ENCODE measurements around the gene PPP2R2C. TPM values are rescaled to one million over a fixed set of nuclear protein-coding genes. Genes with fewer than 3 reads are reported as not detected.

PPP2R2C gene
- total and polyA plus RNA-seq, 2 of the 4 experiments (the other 2 are of a cell fraction): 0.03 TPM; not detected in 1

DNA sequence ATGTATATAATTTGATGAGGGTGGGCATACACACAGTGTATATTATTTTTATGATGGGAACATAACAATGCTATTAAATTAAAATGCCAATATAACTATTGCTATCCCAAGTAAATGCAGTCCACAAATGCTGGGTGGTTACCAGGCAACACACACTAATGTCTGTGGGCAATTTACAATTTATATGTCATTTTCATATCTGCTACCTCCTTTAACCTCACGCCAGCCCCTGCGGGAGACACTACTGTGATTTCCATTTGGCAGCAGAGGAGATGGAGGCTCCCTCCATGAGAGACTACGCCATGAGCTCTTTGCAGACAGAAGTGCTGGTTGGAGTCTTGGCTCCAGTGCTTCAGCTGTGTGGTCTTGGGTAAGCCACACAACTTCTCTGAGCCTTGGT lies 87.9 kb downstream of the PPP2R2C start:
- DNase-seq (no peak), ATAC-seq (ENCODE audit: low read depth) (no peak)
- H2AFZ ChIP-seq (replicated peaks; ENCODE audit: low read length, poor library complexity): no peak overlapping the region
- H2AK5ac ChIP-seq (ENCODE audit: low read depth, low read length): no peak overlapping the region
- no peaks in the 10 kb centered on the region for H3K36me3 ChIP-seq (ENCODE audit: control insufficient read depth, insufficient read depth, low read length)
- no peak overlapping the region for H3K27ac ChIP-seq (ENCODE audit: insufficient read depth, low read length)
- H4K91ac ChIP-seq (ENCODE audit: insufficient read depth, low read depth, low read length): no peak overlapping the region
- H3K23ac ChIP-seq (ENCODE audit: low read depth, low read length): no peak overlapping the region
- no TSS peak for BruUV-seq (replicated peaks)
- CTCF ChIA-PET: interaction anchor here (0.6 kb wide), 1 partner anchor 37 kb away, joined by 7 read pairs; no protein-coding TSS in a partner anchor
- no peak overlapping the region for H2BK120ac ChIP-seq (ENCODE audit: low read depth, low read length)
- no CpG with 5 or more reads among the region's 3 CpGs for WGBS, 2 experiments (ENCODE audit: extremely low coverage in 2 of 2, insufficient read length in 1 of 2)
- no peaks in the 10 kb centered on the region for H4K20me1 ChIP-seq (ENCODE audit: insufficient read depth, low read length)
- H3K27me3 ChIP-seq (ENCODE audit: control insufficient read depth, insufficient read depth, low read length): peaks cover 31% of the 10 kb centered on the region
- no peak overlapping the region for H3K9ac ChIP-seq (ENCODE audit: low read depth, low read length)
- no peak overlapping the region for H2BK20ac ChIP-seq (ENCODE audit: low read depth, low read length)
- H3K14ac ChIP-seq (replicated peaks; ENCODE audit: low read depth, low read length): no peak overlapping the region
- intact Hi-C loops (cut with micrococcal nuclease): no loop called here
- no peak overlapping the region for H3K56ac ChIP-seq (ENCODE audit: extremely low read depth, insufficient read depth, low read length)
- no peaks in the 10 kb centered on the region for H3K9me3 ChIP-seq (ENCODE audit: control insufficient read depth, insufficient read depth, low read length)
- no peak overlapping the region for H3K4ac ChIP-seq (ENCODE audit: low read depth, low read length)
- in situ Hi-C loops (cut with MboI; ENCODE audit: low sequenced_read_pairs): no loop called here
- no peak overlapping the region for H2BK5ac ChIP-seq (ENCODE audit: low read depth, low read length, poor library complexity, severe bottlenecking)
- dilution Hi-C loops (cut with HindIII; ENCODE audit: low sequenced_read_pairs, unreplicated experiment): no loop called here
- H4K5ac ChIP-seq (ENCODE audit: low read depth, low read length): no peak overlapping the region
- no peaks in the 10 kb centered on the region for H3K9me1 ChIP-seq (ENCODE audit: insufficient read depth, low read length)
- no peak for TF ChIP-seq CEBPB (IDR thresholded peaks at IDR 0.05; ENCODE audit: low read depth, low read length)
- no peak for TF ChIP-seq RFX5 (IDR thresholded peaks at IDR 0.05; ENCODE audit: low read depth, low read length)
- TF ChIP-seq SMC3 (IDR thresholded peaks at IDR 0.05; ENCODE audit: low read depth, low read length): no peak
- no peak for TF ChIP-seq RAD21 (IDR thresholded peaks at IDR 0.05; ENCODE audit: low read length)
- no peak for TF ChIP-seq CTCF (conservative IDR thresholded peaks at IDR 0.05; ENCODE audit: low read depth, low read length)
- TF ChIP-seq MAFK (IDR thresholded peaks at IDR 0.05; ENCODE audit: low read depth, low read length): no peak
- TF ChIP-seq RCOR1 (IDR thresholded peaks at IDR 0.05; ENCODE audit: insufficient replicate concordance, low read length): no peak
- TF ChIP-seq BHLHE40 (IDR thresholded peaks at IDR 0.05; ENCODE audit: low read depth, low read length): no peak
- TF ChIP-seq ELK1 (IDR thresholded peaks at IDR 0.05; ENCODE audit: borderline replicate concordance, low read depth, low read length): no peak
- no peak for TF ChIP-seq MAZ (IDR thresholded peaks at IDR 0.05; ENCODE audit: borderline replicate concordance, low read depth, low read length)
- no peak overlapping the region for H3K4me3 ChIP-seq (ENCODE audit: insufficient read depth, low read depth, low read length)
- no peak overlapping the region for H2BK15ac ChIP-seq (ENCODE audit: low read depth, low read length)
- H4K8ac ChIP-seq (ENCODE audit: low read depth in 2 of 2, low read length in 2 of 2): no peak overlapping the region
- H3K79me1 ChIP-seq (ENCODE audit: low read depth in 1 of 2, low read length in 2 of 2): no peaks in the 10 kb centered on the region
- no peak overlapping the region for H3K18ac ChIP-seq (ENCODE audit: low read depth, low read length)
- H2AK9ac ChIP-seq (replicated peaks; ENCODE audit: low read depth, low read length, poor library complexity): no peak overlapping the region
- no peaks in the 10 kb centered on the region for H3K4me1 ChIP-seq (ENCODE audit: control insufficient read depth, insufficient read depth, low read length)
- POLR2A ChIA-PET (ENCODE audit: unreplicated experiment): no interaction called here
- H3K4me2 ChIP-seq (ENCODE audit: low read depth, low read length): no peak overlapping the region

All from IMR-90 (cell line).